Right lung (tissue), 5 donors: ENCODE data around the gene ATF3. TPM values are rescaled to one million over a fixed set of nuclear protein-coding genes. Genes with fewer than 3 reads are reported as not detected.

ENCODE experiments used
- polyA plus RNA-seq, 5 donors: library from polyadenylated mRNA; unstranded; fragments of 120-200 nt; gene quantifications; one replicate each; pipeline versions ENCODE4 v1.2.1 to v1.2.3, GENCODE V29; 2013; ENCODE audit warnings: inconsistent platforms in 1 of 5, low replicate concordance in 1 of 5; ENCODE audit not compliant: insufficient read length in 5 of 5, insufficient read depth in 1 of 5

ATF3 gene
- polyA plus RNA-seq, 5 donors = 5.9 to 30.2 (median 21.9) TPM

Other genes with a start within 250 kb of the ATF3 start
- 1 to 10 TPM; 6.6 to 9.6 (median 8.5) TPM for gene PACC1, start 193.9 kb upstream of the ATF3 start, polyA plus RNA-seq
- 10 to 100 TPM; 45.8 to 56.2 (median 52.2) TPM for gene NENF, start 175.8 kb upstream of the ATF3 start, polyA plus RNA-seq
- 1 to 10 TPM; 2.0 to 4.0 (median 2.2) TPM for gene BATF3, start 91.1 kb downstream of the ATF3 start, polyA plus RNA-seq
- gene NSL1, start 183.0 kb downstream of the ATF3 start, polyA plus RNA-seq = 10 to 100 TPM; 37.6 to 53.0 (median 43.7) TPM
- 10 to 100 TPM; 11.6 to 19.2 (median 15.0) TPM for gene TATDN3, start 183.1 kb downstream of the ATF3 start, polyA plus RNA-seq
- gene SPATA45, start 238.9 kb downstream of the ATF3 start, polyA plus RNA-seq = 1 to 10 TPM in 1 of 5 donors, under 1 TPM in 4; 0.37 to 1.2 (median 0.69) TPM
- gene FLVCR1, start 249.5 kb downstream of the ATF3 start, polyA plus RNA-seq = 10 to 100 TPM; 14.2 to 26.0 (median 21.9) TPM